ENCODE data around the gene SAMD14.

The SAMD14 gene

DNA sequence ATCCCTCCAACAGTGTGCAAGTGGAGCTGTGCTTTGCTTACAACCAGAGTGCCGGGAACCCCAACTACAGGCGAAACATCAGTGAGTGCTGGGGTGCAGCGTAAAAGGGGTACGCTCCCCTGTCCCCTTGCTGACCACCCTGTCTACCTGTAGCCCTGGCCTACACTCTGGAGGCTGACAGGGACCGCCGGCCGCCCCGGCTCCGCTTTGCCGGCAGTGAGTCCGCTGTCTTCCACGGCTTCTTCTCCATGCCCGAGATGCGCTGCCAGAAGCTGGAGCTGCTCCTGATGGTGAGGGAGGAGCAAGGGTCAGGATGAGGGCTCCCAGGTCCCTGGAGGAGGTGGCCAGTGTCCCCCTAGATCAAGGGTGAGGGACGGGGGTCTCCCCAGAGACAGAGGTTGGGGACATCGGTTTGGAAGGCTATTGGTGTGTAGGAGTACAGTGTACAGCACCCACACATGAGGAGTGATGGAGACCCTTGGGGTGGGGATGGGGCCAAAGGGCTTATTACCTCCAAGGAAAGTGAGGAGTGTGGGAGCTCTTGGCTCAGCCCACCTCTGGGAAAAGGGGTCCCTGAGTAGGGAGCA, 54.4 kb downstream of the SAMD14 start:
- Histone ChIP-seq H2AFZ (ENCODE audit: low read depth, low read length) (no peak overlapping the region), H3K27ac (ENCODE audit: low read length) (no peak overlapping the region), H3K79me2 (ENCODE audit: insufficient read depth, low read length) (no peaks in the 10 kb centered on the region), H3K9ac (ENCODE audit: low read depth, low read length) (no peak overlapping the region), H3K4me2 (ENCODE audit: insufficient read depth, low read length) (no peak overlapping the region), H3K27me3 (ENCODE audit: insufficient read depth, low read length, poor library complexity) (peaks cover 8% of the 10 kb centered on the region), H4K20me1 (ENCODE audit: insufficient read depth, low read length) (peaks cover 3% of the 10 kb centered on the region; the same call in 1 of the 2 replicates), H3K9me3 (ENCODE audit: insufficient read depth, low read length, severe bottlenecking) (no peaks in the 10 kb centered on the region), H3K4me1 (ENCODE audit: insufficient read depth, low read length) (no peaks in the 10 kb centered on the region), H3K36me3 (ENCODE audit: insufficient read depth, low read length) (no peaks in the 10 kb centered on the region), H3K4me3 (ENCODE audit: low read depth in 1 of 2, low read length in 2 of 2) (no peak overlapping the region)
- ATAC-seq (ENCODE audit: insufficient read depth, low read depth) (no peak), DNase-seq (no peak)
- TF ChIP-seq, protein P1, sequence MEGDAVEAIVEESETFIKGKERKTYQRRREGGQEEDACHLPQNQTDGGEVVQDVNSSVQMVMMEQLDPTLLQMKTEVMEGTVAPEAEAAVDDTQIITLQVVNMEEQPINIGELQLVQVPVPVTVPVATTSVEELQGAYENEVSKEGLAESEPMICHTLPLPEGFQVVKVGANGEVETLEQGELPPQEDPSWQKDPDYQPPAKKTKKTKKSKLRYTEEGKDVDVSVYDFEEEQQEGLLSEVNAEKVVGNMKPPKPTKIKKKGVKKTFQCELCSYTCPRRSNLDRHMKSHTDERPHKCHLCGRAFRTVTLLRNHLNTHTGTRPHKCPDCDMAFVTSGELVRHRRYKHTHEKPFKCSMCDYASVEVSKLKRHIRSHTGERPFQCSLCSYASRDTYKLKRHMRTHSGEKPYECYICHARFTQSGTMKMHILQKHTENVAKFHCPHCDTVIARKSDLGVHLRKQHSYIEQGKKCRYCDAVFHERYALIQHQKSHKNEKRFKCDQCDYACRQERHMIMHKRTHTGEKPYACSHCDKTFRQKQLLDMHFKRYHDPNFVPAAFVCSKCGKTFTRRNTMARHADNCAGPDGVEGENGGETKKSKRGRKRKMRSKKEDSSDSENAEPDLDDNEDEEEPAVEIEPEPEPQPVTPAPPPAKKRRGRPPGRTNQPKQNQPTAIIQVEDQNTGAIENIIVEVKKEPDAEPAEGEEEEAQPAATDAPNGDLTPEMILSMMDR (IDR thresholded peaks at IDR 0.05; ENCODE audit: borderline replicate concordance, extremely low read depth, low read length, poor library complexity, severe bottlenecking): no peak
- no peak for TF ChIP-seq EZH2 (IDR thresholded peaks at IDR 0.05; ENCODE audit: borderline replicate concordance, low read depth, low read length, severe bottlenecking)

DNA sequence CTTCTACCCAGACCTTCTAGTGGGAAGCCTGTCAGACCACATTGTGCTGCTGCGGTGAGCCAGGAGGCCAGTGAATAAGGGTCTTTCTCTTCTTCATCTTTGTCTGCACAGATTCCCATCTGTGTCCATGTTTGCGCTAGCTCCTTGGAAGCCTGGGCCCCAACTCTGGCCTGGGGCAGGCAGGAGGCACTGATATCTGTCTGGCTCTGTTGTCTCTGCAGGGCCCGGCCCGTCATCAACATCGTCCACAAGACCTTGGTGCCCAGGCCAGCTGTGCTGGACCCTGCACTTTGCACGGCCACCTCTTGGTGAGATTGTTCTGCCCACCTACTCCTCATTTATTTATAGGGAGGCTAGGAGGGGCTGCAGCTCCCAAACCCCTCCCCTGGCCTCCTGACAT, 55.7 kb downstream of the SAMD14 start:
- no peak for ATAC-seq (ENCODE audit: insufficient read depth, low read depth)
- H3K36me3 ChIP-seq (ENCODE audit: insufficient read depth, low read length): no peaks in the 10 kb centered on the region
- H3K4me1 ChIP-seq (ENCODE audit: insufficient read depth, low read length): no peaks in the 10 kb centered on the region
- H3K79me2 ChIP-seq (ENCODE audit: insufficient read depth, low read length): no peaks in the 10 kb centered on the region
- no peak overlapping the region for H2AFZ ChIP-seq (ENCODE audit: low read depth, low read length)
- no peak overlapping the region for H3K4me2 ChIP-seq (ENCODE audit: insufficient read depth, low read length)
- H3K27me3 ChIP-seq (ENCODE audit: insufficient read depth, low read length, poor library complexity): peaks cover 8% of the 10 kb centered on the region
- H4K20me1 ChIP-seq (ENCODE audit: insufficient read depth, low read length): peaks cover 3% of the 10 kb centered on the region; the same call in 1 of the 2 replicates
- H3K27ac ChIP-seq (ENCODE audit: low read length): no peak overlapping the region
- H3K4me3 ChIP-seq (ENCODE audit: low read depth in 1 of 2, low read length in 2 of 2): no peak overlapping the region
- no peak for DNase-seq
- TF ChIP-seq, protein P1 (IDR thresholded peaks at IDR 0.05; ENCODE audit: borderline replicate concordance, extremely low read depth, low read length, poor library complexity, severe bottlenecking): no peak
- no peak for TF ChIP-seq EZH2 (IDR thresholded peaks at IDR 0.05; ENCODE audit: borderline replicate concordance, low read depth, low read length, severe bottlenecking)
- no peaks in the 10 kb centered on the region for H3K9me3 ChIP-seq (ENCODE audit: insufficient read depth, low read length, severe bottlenecking)
- no peak overlapping the region for H3K9ac ChIP-seq (ENCODE audit: low read depth, low read length)

DNA sequence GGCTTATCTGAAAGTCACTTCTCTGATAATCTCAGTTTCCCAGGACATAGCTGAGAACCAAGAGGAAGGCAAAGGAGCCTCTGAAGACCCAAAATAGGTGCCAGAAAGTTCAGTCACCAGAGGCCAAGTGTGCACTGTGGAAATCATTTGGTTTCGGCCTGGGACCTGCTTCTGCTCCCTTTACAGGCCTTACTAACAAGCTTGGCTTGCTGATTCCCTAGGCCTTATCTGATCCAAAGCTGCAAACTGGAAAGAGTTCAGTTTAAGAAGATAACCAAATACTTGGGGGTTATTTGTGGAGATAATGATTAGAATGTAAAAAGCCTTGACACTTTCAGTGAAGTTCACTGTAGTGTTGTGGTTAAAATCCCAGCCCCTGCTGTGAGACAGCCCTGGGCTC, 57.0 kb downstream of the SAMD14 start:
- Histone ChIP-seq H3K36me3 (ENCODE audit: insufficient read depth, low read length) (no peaks in the 10 kb centered on the region), H3K79me2 (ENCODE audit: insufficient read depth, low read length) (no peaks in the 10 kb centered on the region), H3K4me3 (ENCODE audit: low read depth in 1 of 2, low read length in 2 of 2) (no peak overlapping the region), H3K9me3 (ENCODE audit: insufficient read depth, low read length, severe bottlenecking) (no peaks in the 10 kb centered on the region), H2AFZ (ENCODE audit: low read depth, low read length) (no peak overlapping the region), H3K27ac (ENCODE audit: low read length) (no peak overlapping the region), H3K9ac (ENCODE audit: low read depth, low read length) (no peak overlapping the region), H4K20me1 (ENCODE audit: insufficient read depth, low read length) (peaks cover 3% of the 10 kb centered on the region), H3K4me2 (ENCODE audit: insufficient read depth, low read length) (no peak overlapping the region), H3K4me1 (ENCODE audit: insufficient read depth, low read length) (no peaks in the 10 kb centered on the region), H3K27me3 (ENCODE audit: insufficient read depth, low read length, poor library complexity) (peaks cover 8% of the 10 kb centered on the region)
- DNase-seq: no peak
- no peak for TF ChIP-seq EZH2 (IDR thresholded peaks at IDR 0.05; ENCODE audit: borderline replicate concordance, low read depth, low read length, severe bottlenecking)
- TF ChIP-seq, protein P1 (IDR thresholded peaks at IDR 0.05; ENCODE audit: borderline replicate concordance, extremely low read depth, low read length, poor library complexity, severe bottlenecking): no peak
- no peak for ATAC-seq (ENCODE audit: insufficient read depth, low read depth)

Measured in DND-41 (cell line).